Articular chondrocyte of knee joint (primary cell): ENCODE measurements around the gene CCT3. TPM values are rescaled to one million over a fixed set of nuclear protein-coding genes. Genes with fewer than 3 reads are reported as not detected.

ENCODE experiments used
- total RNA-seq: library from RNA; depleted of rRNA; stranded (reverse); fragments of >200 nt; gene quantifications from 2 replicates; pipeline ENCODE4 v1.2.3, GENCODE V29; 2012

CCT3 gene
- total RNA-seq: 195 and 293 TPM in 2 replicates

DNA sequence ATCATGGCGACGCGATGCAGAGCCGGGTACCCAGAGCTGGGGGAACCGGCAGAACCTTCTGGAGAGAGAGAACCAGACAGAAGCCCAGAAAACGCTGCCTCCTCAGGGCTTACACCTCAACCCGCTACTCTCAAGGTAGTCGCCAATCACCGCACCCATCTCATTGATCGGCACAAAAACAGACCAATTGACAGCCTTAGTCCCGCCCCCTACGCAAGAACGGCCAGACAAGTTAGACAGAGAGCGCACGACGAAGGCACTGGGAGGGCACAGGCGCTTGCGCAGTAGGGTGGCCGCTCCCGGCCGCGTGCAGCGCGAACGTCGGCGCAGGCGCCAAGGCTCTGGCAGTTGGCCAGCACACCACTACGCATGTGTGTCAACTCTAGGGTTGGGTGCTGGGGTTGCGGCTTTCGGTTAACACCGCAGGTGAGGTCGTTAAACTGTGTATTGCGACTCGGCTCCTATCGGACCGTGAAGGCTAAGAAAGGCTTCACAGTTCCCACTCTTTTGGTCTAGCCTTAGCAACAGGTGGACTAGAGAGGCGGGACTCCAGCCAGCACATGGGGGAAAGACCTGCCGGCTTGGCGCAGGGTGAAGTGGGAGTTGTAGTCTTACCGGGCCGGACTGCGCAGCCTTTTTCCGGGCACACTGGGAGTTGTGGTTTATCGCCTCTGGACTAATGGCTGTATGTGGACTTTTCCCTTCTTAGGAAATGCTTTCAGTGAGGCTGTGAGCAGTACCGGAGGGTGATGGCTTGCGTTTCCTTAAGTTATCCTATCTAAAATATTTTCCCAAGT lies at the start of gene CCT3, which contains the start of gene TSACC:
CCT3 (minus strand) TSS at position 113 of the 797 bp plus-strand sequence; CDS start at position 5, 108 bp downstream.
TSACC (plus strand) TSS at position 347 of the 797 bp plus-strand sequence. CDS start 1,232 bp downstream, outside the sequence.

DNA sequence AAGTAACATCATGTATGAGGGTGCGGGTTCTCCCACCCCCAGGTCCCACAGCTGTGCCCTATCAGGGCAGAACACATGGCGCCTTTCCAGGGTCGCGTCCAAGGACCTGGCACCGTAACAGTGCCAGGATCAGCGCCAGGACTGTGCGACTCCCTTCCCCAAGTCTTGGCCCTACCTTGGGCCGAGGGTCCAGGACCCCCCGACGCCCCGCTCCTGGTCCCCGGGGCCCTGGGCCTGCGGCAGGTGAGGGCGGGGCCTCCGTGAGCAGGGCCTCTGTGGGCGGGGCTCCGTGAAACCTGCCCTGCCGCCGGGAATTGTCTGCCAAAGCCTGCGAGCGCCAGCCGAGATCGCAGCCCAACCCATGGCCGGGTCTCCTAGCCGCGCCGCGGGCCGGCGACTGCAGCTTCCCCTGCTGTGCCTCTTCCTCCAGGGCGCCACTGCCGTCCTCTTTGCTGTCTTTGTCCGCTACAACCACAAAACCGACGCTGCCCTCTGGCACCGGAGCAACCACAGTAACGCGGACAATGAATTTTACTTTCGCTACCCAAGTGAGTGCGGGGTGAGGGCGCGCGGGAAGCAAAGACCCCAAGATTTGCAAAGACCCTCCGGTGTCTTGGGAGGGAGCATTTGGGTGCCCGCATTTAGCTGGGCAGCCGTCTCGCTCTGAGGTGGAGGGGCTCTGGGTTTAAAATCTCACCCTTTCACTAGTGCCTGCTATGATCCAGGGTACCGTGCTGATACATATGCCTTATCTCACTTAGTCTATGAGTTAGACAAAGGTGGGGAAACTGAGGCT lies 31.0 kb upstream of the CCT3 start, which contains the start of gene RHBG:
RHBG (plus strand) TSS at position 323 of the 796 bp plus-strand sequence; CDS start at position 362, 39 bp downstream.

DNA sequence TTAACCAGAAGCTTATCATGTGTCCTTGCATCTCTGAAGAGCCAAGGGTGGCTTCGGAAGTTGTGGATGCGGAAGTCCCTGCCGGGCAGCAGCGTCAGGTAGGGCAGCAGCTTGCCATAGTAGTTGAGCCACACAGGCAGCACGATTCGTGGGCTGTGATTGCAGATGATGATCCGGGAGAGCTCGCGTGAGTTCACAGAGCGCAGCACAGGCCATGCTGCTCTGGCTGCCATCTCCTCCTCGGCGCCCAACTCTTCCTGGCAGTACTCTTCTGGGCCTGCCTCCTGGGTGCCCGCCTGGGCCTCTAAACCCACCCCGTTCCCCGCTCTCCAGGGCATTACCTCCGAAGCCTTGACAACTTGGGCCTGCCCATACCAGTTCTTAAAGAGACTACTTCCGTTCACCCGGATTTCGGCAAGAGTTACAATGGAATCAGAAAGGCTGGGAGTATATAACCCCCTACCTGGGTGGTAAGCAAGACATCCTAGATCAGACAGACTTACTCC lies 39.2 kb downstream of the CCT3 start, which contains the start of gene VHLL:
VHLL (minus strand) TSS at position 456 of the 506 bp plus-strand sequence; CDS start at position 338, 118 bp downstream.

DNA sequence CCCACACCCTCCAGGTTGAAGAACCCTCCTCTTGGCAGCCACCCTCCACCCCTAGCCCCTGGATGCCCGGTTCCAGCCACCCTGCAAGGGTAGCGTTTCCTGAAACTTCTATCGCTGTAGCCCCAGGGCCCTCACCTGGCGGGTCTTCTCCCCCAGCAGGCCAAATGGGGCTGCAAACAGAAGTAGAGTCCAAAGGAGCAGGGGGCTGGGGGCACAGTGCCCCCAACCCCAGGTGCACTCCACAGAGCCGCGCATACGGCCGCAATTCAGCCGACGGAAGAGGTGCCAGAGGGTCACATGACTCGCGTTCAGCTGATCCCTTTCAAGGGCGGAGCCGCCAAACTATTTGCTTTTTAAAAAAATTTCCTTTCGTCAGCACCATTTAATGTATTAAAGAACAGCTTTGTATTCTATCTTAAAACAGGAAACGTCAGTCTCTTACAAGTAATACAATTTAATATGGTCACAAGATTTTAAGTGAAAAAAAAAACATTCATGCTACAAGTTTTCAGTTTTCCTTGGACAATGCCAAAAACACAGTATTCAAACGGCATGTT lies 42.6 kb downstream of the CCT3 start, which contains the start of gene GLMP:
GLMP (minus strand) TSS at position 289 of the 557 bp plus-strand sequence; CDS start at position 255, 34 bp downstream.

DNA sequence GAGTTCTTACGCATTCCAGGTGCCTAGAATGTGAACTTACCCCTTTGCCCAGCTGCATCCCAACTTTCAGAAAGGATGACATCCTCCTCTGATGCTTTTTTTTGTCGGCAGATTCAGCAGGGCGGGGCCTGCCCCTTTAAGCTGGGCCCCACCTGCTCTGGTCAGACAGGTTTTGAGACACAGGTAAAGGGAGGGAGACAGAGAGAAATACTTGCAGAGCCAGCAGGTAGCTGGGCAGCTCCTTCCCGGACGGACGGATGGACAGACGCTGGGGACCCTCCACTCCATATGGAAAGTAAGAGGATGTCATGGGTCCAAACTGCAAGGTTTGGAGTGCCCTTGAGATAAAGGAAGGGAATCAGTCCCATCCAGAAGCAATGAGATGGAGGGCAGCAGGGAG lies 54.0 kb downstream of the CCT3 start, which contains the start of gene TMEM79:
TMEM79 (plus strand) TSS at position 214 of the 400 bp plus-strand sequence. CDS start 902 bp downstream, outside the sequence.

DNA sequence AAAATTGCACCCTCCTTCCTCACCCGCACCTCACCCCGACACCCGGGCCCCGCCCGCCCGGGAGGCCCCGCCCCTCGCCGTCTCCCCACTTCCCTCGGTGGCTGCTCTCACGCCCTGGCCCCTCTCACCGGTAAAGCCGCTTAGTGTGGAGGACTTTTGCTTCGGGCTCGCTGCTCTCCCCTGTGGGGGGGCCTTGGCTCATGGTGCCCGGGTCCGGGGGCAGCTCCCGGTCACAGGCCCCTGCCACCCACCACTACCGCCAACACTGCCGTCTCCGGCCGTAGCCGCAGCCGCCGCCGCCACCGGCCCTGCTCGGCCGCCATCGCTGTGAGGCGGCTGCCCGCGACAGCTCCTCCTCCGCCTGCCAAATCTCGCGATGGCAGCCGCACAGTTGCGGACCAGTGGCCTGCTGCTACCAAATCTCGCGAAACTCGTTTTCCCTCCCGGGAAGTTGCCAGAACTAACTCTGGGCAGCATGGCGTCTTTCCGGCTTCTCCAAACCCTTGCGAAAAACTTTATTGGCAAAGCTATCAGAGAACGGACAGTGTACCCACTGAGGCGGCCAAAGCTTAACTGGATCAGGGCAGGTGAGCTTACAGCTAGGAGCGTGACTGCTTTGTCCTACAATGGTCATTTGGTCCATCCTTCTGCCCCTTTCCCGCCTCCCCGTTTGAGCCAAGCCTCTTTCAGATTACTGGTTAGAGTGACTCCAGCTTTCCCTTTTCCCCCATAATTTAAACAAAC lies 55.4 kb downstream of the CCT3 start, which contains the start of gene SMG5:
SMG5 (minus strand) TSS at position 347 of the 744 bp plus-strand sequence; CDS start at position 202, 145 bp downstream.

Other genes starting within 250 kb of the CCT3 start
- 866 and 1,017 TPM in 2 replicates for gene LMNA, start 223.6 kb downstream of the CCT3 start, total RNA-seq
- gene SEMA4A, start 184.7 kb downstream of the CCT3 start, total RNA-seq: 2.5 and 2.9 TPM in 2 replicates
- gene SLC25A44, start 144.2 kb downstream of the CCT3 start, total RNA-seq: 11.0 and 15.3 TPM in 2 replicates
- gene PMF1, start 125.3 kb downstream of the CCT3 start, total RNA-seq: 27.6 and 32.4 TPM in 2 replicates
- gene BGLAP, start 96.1 kb downstream of the CCT3 start, total RNA-seq: 0.32 TPM in 1 of 2 replicates, not detected in the other
- 0.26 and 0.43 TPM in 2 replicates for gene PAQR6, start 90.2 kb downstream of the CCT3 start, total RNA-seq
- 31.4 and 37.4 TPM in 2 replicates for gene SMG5, start 55.5 kb downstream of the CCT3 start, total RNA-seq
- 0.91 and 1.2 TPM in 2 replicates for gene TMEM79, start 54.0 kb downstream of the CCT3 start, total RNA-seq
- gene GLMP, start 42.6 kb downstream of the CCT3 start, total RNA-seq: 79.1 and 92.9 TPM in 2 replicates
- gene VHLL, start 39.0 kb downstream of the CCT3 start, total RNA-seq: 0.22 TPM in 1 of 2 replicates, not detected in the other
- 0.65 TPM in 1 of 2 replicates, not detected in the other for gene TSACC, start 234 bp upstream of the CCT3 start, total RNA-seq
- not detected in 2 replicates for gene RHBG, start 30.9 kb upstream of the CCT3 start, total RNA-seq
- gene MEF2D, start 162.5 kb upstream of the CCT3 start, total RNA-seq: 14.7 and 19.6 TPM in 2 replicates
- 17.2 and 19.9 TPM in 2 replicates for gene IQGAP3, start 234.3 kb upstream of the CCT3 start, total RNA-seq
- gene TTC24, start 241.4 kb upstream of the CCT3 start, total RNA-seq: not detected in 2 replicates